Right cardiac atrium (tissue), 5 donors: Measurements from ENCODE around the gene SEPTIN5. TPM values are rescaled to one million over a fixed set of nuclear protein-coding genes. Genes with fewer than 3 reads are reported as not detected.

Experiments
- ATAC-seq, 2 donors: fragments of 200-7000 bp; cut with Tn5 transposase; one replicate each; pipeline versions ENCODE4 v1.8.0 to v1.9.1; 2020; ENCODE audit warnings: moderate library complexity in 2 of 2, mild to moderate bottlenecking in 1 of 2
- DNase-seq, 3 donors: peaks; one replicate each; pipeline ENCODE4 v3.0.0-alpha.2; 2020
- H3K27ac ChIP-seq: one replicate; pipeline ENCODE4 v1.5.1; 2013; ENCODE audit warnings: mild to moderate bottlenecking, low read length, control low read depth, moderate library complexity
- H3K27me3 ChIP-seq: one replicate; pipeline ENCODE4 v1.6.1; 2013; ENCODE audit not compliant: control insufficient read depth, insufficient read depth
- H3K4me1 ChIP-seq: one replicate; pipeline ENCODE4 v1.6.1; 2013; ENCODE audit warnings: low read length; ENCODE audit not compliant: control insufficient read depth, insufficient read depth
- H3K4me3 ChIP-seq: one replicate; pipeline ENCODE4 v1.5.1; 2013; ENCODE audit warnings: low read length, control low read depth
- H3K9me3 ChIP-seq: one replicate; pipeline ENCODE4 v1.6.1; 2013; ENCODE audit warnings: low read length; ENCODE audit not compliant: control insufficient read depth
- WGBS: extraction: QIAGEN DNeasy Blood & Tissue Kit; methylation state at CpG from one replicate; pipeline ENCODE4 v1.1.7; 2013; 5-methylcytosine and 5-hydroxymethylcytosine counted together
- intact Hi-C, 4 donors: fragments of 100-400 bp; cut with DNase I; formaldehyde crosslinking; loops; one replicate each; pipeline versions ENCODE4 v1.11.0 to v1.14.0; 2022 to 2023
- polyA plus RNA-seq: library from polyadenylated mRNA; stranded (reverse); fragments of 200-250 nt; gene quantifications from one replicate; pipeline ENCODE4 v1.2.3, GENCODE V29; 2013
- total RNA-seq, 4 donors: library from RNA; stranded (reverse); fragmentation: NEBNext Ultra II Directional; extraction: Animal tissue kit (Norgen Biotek cat#: 25700); gene quantifications; one replicate each; pipeline ENCODE4 v1.2.1, GENCODE V29; 2021
- donor health status: healthy with polysubstance abuse.
- donor health status: DM: no; HTN: yes; CAD: no.
- donor health status: DM: no; HTN: no; CAD: no.
- donor health status: DM: no; HTN: yes; CAD: no; lungs with severe emphysema.
- donor health status: DM: yes; HTN: yes; CAD: no.

The SEPTIN5 gene
- total and polyA plus RNA-seq, 5 donors = 143 to 264 (median 227) TPM

DNA sequence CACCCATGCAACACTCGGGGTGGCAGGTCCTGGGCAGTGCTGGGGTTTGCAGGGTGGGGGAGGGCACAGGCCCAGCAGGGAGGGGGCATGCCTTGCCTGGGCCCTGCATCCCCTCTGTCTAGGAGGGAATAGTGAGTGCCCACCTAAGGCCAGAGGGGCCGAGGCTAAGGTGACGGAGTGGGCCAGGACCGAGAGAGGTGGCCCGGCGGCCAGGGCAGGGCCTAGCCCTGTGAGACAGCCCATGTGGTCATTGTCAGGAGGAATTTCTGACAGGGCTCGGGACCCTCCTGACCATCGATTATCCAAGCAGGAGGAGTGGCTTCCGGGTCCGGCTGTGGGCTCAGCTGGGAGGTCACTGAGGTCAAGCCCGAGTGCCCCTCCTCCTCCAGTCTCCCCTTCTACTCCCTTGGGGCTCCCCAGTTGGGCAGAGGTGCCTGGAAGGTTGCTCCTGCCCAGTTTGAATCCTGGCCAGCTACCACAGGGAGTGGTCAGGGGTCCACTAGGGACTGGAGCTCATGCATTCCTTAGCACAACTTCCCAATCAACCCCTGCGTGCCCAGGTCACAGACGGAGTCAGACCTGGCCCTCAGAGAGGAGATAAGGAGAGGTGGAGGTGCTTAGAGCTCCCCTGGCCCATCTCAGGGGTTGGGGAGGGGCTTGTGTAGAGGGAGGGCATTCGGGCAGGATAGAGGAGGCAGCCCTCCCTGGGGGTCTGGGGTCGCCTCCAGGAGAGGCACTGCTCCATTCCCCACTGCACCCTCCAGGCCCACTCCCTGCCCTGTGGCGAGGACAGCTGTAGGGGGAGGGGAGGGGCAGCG is 23.8 kb downstream of the SEPTIN5 start:
- intact Hi-C loops = no loop called here
- WGBS = 75% methylated on average over 17 of the region's 17 CpGs
- Histone ChIP-seq H3K9me3 (no peaks in the 10 kb centered on the region), H3K4me3 (no peak overlapping the region), H3K4me1 (no peaks in the 10 kb centered on the region), H3K27ac (no peak overlapping the region), H3K27me3 (no peaks in the 10 kb centered on the region)
- ATAC-seq = no peak
- no peak for DNase-seq

- H3K4me3 ChIP-seq = no peak overlapping the region
- no peak overlapping the region for H3K27ac ChIP-seq
- H3K4me1 ChIP-seq = no peaks in the 10 kb centered on the region
- 67% methylated on average over 31 of the region's 31 CpGs for WGBS
- ATAC-seq (no peak), DNase-seq (no peak)
- H3K27me3 ChIP-seq = no peaks in the 10 kb centered on the region
- no peaks in the 10 kb centered on the region for H3K9me3 ChIP-seq
- intact Hi-C loops = no loop called here
Measured at GRCh38 chr22:19738664-19739447, 24.6 kb downstream of the SEPTIN5 start.

- intact Hi-C loops = no loop called here
- H3K9me3 ChIP-seq = no peaks in the 10 kb centered on the region
- no peak for DNase-seq
- no peaks in the 10 kb centered on the region for H3K4me1 ChIP-seq
- no peak for ATAC-seq
- no peak overlapping the region for H3K4me3 ChIP-seq
- 64% methylated on average over 16 of the region's 16 CpGs for WGBS
- no peak overlapping the region for H3K27ac ChIP-seq
- H3K27me3 ChIP-seq = no peaks in the 10 kb centered on the region
Measured at GRCh38 chr22:19739448-19739895, 25.2 kb downstream of the SEPTIN5 start.

DNA sequence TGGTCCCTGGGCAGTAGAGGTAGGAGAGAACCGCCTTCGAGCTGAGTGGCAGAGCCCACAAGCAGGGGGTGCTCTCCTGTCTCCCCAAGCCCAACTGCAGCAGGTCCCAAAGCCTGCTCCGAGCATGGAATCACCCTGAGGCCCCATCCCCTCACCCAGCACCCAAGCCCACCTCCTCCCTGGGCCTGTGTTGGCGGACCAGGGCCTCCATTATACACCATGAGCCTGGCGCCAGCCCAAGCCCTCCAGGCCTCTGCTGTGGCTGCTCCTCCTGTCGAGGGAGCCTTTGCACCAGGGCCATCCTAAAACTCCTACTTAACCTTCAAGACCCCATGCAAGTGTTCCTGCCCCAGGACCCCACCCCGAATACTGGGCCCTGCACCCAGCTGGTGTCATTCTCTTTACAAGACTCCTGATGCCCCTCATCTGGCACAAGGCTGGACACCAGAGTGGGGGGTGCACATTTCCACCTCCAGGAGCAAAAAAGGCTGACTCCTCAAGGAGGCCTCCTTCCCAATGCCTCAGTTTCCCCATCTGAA is 25.7 kb downstream of the SEPTIN5 start:
- intact Hi-C loops = no loop called here
- WGBS = 95% methylated on average over 7 of the region's 7 CpGs
- Histone ChIP-seq H3K4me1 (no peaks in the 10 kb centered on the region), H3K27me3 (no peaks in the 10 kb centered on the region), H3K27ac (no peak overlapping the region), H3K9me3 (no peaks in the 10 kb centered on the region), H3K4me3 (no peak overlapping the region)
- ATAC-seq (no peak), DNase-seq (no peak)

GRCh38 chr22:19740586-19740985 is 26.3 kb downstream of the SEPTIN5 start:
- ATAC-seq (no peak), DNase-seq (no peak)
- Histone ChIP-seq H3K27ac (no peak overlapping the region), H3K27me3 (no peaks in the 10 kb centered on the region), H3K4me3 (no peak overlapping the region), H3K9me3 (no peaks in the 10 kb centered on the region), H3K4me1 (no peaks in the 10 kb centered on the region)
- WGBS = 86% methylated on average over 15 of the region's 15 CpGs
- intact Hi-C loops = no loop called here

DNA sequence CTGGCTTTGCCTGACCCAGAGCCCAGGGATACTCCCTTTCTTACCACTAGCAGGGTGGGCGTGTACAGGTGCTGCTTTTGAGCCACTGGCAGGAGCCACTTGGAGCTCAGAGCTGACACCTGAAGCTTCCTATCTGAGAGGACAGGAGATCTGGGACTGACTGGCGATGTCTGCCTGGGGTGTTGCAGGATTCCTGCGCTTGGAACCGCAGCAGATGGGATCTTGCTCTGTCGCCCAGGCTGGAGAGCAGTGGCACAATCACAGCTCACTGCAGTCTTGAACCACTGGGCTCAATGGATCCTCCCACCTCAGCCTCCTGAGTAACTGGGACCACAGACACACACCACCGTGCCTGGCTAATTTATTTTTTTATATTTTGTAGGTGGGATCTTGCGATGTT is 26.8 kb downstream of the SEPTIN5 start:
- Histone ChIP-seq H3K9me3 (no peaks in the 10 kb centered on the region), H3K27ac (no peak overlapping the region), H3K27me3 (no peaks in the 10 kb centered on the region), H3K4me1 (no peaks in the 10 kb centered on the region), H3K4me3 (no peak overlapping the region)
- 95% methylated on average over 7 of the region's 7 CpGs for WGBS
- ATAC-seq (no peak), DNase-seq (no peak)
- intact Hi-C loops = no loop called here

- Histone ChIP-seq H3K4me3 (no peak overlapping the region), H3K4me1 (no peaks in the 10 kb centered on the region), H3K27ac (no peak overlapping the region), H3K27me3 (no peaks in the 10 kb centered on the region), H3K9me3 (no peaks in the 10 kb centered on the region)
- DNase-seq (no peak), ATAC-seq (no peak)
- WGBS = 90% methylated on average over 21 of the region's 21 CpGs
- intact Hi-C loops = no loop called here
Measured at GRCh38 chr22:19742160-19743066, 28.1 kb downstream of the SEPTIN5 start.

GRCh38 chr22:19743081-19743480 is 28.8 kb downstream of the SEPTIN5 start:
- WGBS = 95% methylated on average over 6 of the region's 6 CpGs
- Histone ChIP-seq H3K27me3 (no peaks in the 10 kb centered on the region), H3K4me1 (no peaks in the 10 kb centered on the region), H3K4me3 (no peak overlapping the region), H3K9me3 (no peaks in the 10 kb centered on the region), H3K27ac (no peak overlapping the region)
- ATAC-seq (no peak), DNase-seq (no peak)
- intact Hi-C loops = no loop called here

- Histone ChIP-seq H3K27me3 (no peaks in the 10 kb centered on the region), H3K4me1 (no peaks in the 10 kb centered on the region), H3K4me3 (no peak overlapping the region), H3K27ac (no peak overlapping the region), H3K9me3 (no peaks in the 10 kb centered on the region)
- intact Hi-C loops = no loop called here
- ATAC-seq (no peak), DNase-seq (no peak)
- 91% methylated on average over 4 of the region's 4 CpGs for WGBS
Measured at GRCh38 chr22:19743651-19744050, 29.3 kb downstream of the SEPTIN5 start.

GRCh38 chr22:19744350-19745006 is 30.2 kb downstream of the SEPTIN5 start:
- Histone ChIP-seq H3K9me3 (no peaks in the 10 kb centered on the region), H3K4me3 (no peak overlapping the region), H3K27me3 (no peaks in the 10 kb centered on the region), H3K27ac (no peak overlapping the region), H3K4me1 (no peaks in the 10 kb centered on the region)
- DNase-seq (no peak), ATAC-seq (peak in 1 of 2 donors; percentile 24)
- 84% methylated on average over 13 of the region's 13 CpGs for WGBS
- intact Hi-C loops = no loop called here
